ENCODE data around the gene IFITM2.

GRCh38 chr11:272931-273198 is 34.8 kb upstream of the IFITM2 start:
- TF ChIP-seq CTCF (optimal IDR thresholded peaks at IDR 0.05 in 1 of 3, IDR thresholded peaks at IDR 0.05 in 1 of 3, conservative IDR thresholded peaks at IDR 0.05 in 1 of 3; ENCODE audit: extremely low read depth in 1 of 3, insufficient read depth in 2 of 3, low read length in 3 of 3), result no peak
- TF ChIP-seq EZH2 (IDR thresholded peaks at IDR 0.05; ENCODE audit: low read length), result no peak
